GM23338 (cell line): ENCODE measurements around the gene DACH1. TPM values are rescaled to one million over a fixed set of nuclear protein-coding genes. Genes with fewer than 3 reads are reported as not detected.

Source experiments
- ATAC-seq: fragments of 200-7000 bp; cut with Tn5 transposase; 3 replicates; pipeline ENCODE4 v1.9.1; 2020
- DNase-seq: peaks from one replicate; pipeline ENCODE4 v3.0.0-alpha.2; 2015; ENCODE audit warnings: low spot score
- H2AFZ ChIP-seq: fragments of 200-600 bp; sonication (generic); 2 replicates; pipeline ENCODE4 v1.8.0; 2016; ENCODE audit warnings: antibody characterized with exemption, mild to moderate bottlenecking, moderate library complexity
- H3F3A ChIP-seq: fragments of 200-600 bp; sonication (generic); replicated peaks from 2 replicates; pipeline ENCODE4 v1.8.0; 2017; ENCODE audit warnings: antibody characterized with exemption, mixed run types, low read depth
- H3K27ac ChIP-seq: fragments of 200-600 bp; sonication (generic); 2 replicates; pipeline ENCODE4 v1.6.1; 2016; ENCODE audit warnings: low read depth
- H3K27me3 ChIP-seq: fragments of 200-600 bp; sonication (generic); 2 replicates; pipeline ENCODE4 v1.8.0; 2016; ENCODE audit warnings: mild to moderate bottlenecking, mixed run types, moderate library complexity; ENCODE audit not compliant: insufficient read depth
- H3K36me3 ChIP-seq: fragments of 200-600 bp; sonication (generic); 2 replicates; pipeline ENCODE4 v1.8.0; 2016; ENCODE audit warnings: mild to moderate bottlenecking; ENCODE audit not compliant: insufficient read depth
- H3K4me1 ChIP-seq: fragments of 200-600 bp; sonication (generic); 2 replicates; pipeline ENCODE4 v1.8.0; 2016; ENCODE audit warnings: mild to moderate bottlenecking, moderate library complexity; ENCODE audit not compliant: insufficient read depth
- H3K4me2 ChIP-seq: fragments of 200-600 bp; sonication (generic); 2 replicates; pipeline ENCODE4 v1.7.1; 2017; ENCODE audit warnings: mixed run types
- H3K4me3 ChIP-seq: fragments of 200-600 bp; sonication (generic); 2 replicates; pipeline ENCODE4 v1.6.1; 2016; ENCODE audit warnings: mixed run types
- H3K79me2 ChIP-seq: fragments of 200-600 bp; sonication (generic); replicated peaks from 2 replicates; pipeline ENCODE4 v1.8.0; 2017; ENCODE audit warnings: mild to moderate bottlenecking; ENCODE audit not compliant: insufficient read depth
- H3K9me2 ChIP-seq: fragments of 200-600 bp; sonication (generic); 2 replicates; pipeline ENCODE4 v1.8.0; 2017; ENCODE audit not compliant: insufficient read depth
- H4K20me1 ChIP-seq: fragments of 200-600 bp; sonication (generic); replicated peaks from 2 replicates; pipeline ENCODE4 v1.8.0; 2017; ENCODE audit warnings: mild to moderate bottlenecking; ENCODE audit not compliant: insufficient read depth
- H3K27ac Mint-ChIP-seq: 2 replicates; pipeline ENCODE4 v1.8.0; 2020; ENCODE audit warnings: inconsistent platforms, mild to moderate bottlenecking, moderate library complexity, mixed read lengths
- H3K27me3 Mint-ChIP-seq: 3 replicates; pipeline ENCODE4 v1.8.0; 2022; ENCODE audit warnings: low read depth, mild to moderate bottlenecking, moderate library complexity, mixed read lengths, inconsistent platforms; ENCODE audit not compliant: insufficient read depth, poor library complexity
- H3K36me3 Mint-ChIP-seq: 3 replicates; pipeline ENCODE4 v1.8.0; 2021; ENCODE audit warnings: low read depth, mild to moderate bottlenecking, inconsistent platforms, moderate library complexity, mixed read lengths
- H3K4me1 Mint-ChIP-seq: 3 replicates; pipeline ENCODE4 v1.8.0; 2020; ENCODE audit warnings: mild to moderate bottlenecking, inconsistent platforms, mixed read lengths
- H3K4me3 Mint-ChIP-seq: 3 replicates; pipeline ENCODE4 v1.8.0; 2021; ENCODE audit warnings: moderate library complexity, mild to moderate bottlenecking, inconsistent platforms, mixed read lengths
- H3K9me3 Mint-ChIP-seq: 3 replicates; pipeline ENCODE4 v1.8.0; 2020; ENCODE audit warnings: moderate library complexity, mild to moderate bottlenecking, inconsistent platforms, mixed read lengths
- CREB1 ChIP-seq: fragments of 250-450 bp; sonication (Bioruptor Pico); IDR thresholded peaks from 2 replicates; pipeline ENCODE4 v1.5.0; 2020; ENCODE audit warnings: low read depth, mild to moderate bottlenecking, moderate library complexity
- EZH2 ChIP-seq: fragments of 200-600 bp; sonication (generic); IDR thresholded peaks from one replicate; pipeline ENCODE4 v1.8.0; 2017; ENCODE audit warnings: antibody characterized with exemption, mild to moderate bottlenecking, low read depth; ENCODE audit not compliant: unreplicated experiment
- EZH2phosphoT487 ChIP-seq: fragments of 200-600 bp; sonication (generic); IDR thresholded peaks from one replicate; pipeline ENCODE4 v1.8.1; 2018; ENCODE audit warnings: antibody characterized with exemption; ENCODE audit not compliant: unreplicated experiment
- JUNB ChIP-seq: IDR thresholded peaks from one replicate; pipeline ENCODE4 v1.6.1; 2016; ENCODE audit warnings: antibody characterized with exemption; ENCODE audit not compliant: unreplicated experiment
- NANOG ChIP-seq: IDR thresholded peaks from 2 replicates; pipeline ENCODE4 v1.6.1; 2016; ENCODE audit warnings: antibody characterized with exemption, borderline replicate concordance
- POLR2AphosphoS5 ChIP-seq: IDR thresholded peaks from 2 replicates; pipeline ENCODE4 v1.6.1; 2016; ENCODE audit warnings: antibody characterized with exemption, low read depth
- STAT1 ChIP-seq: IDR thresholded peaks from one replicate; pipeline ENCODE4 v1.6.1; 2016; ENCODE audit warnings: antibody characterized with exemption; ENCODE audit not compliant: unreplicated experiment
- ZNF114 ChIP-seq: fragments of 250-450 bp; sonication (Bioruptor Pico); IDR thresholded peaks from 2 replicates; pipeline ENCODE4 v1.5.0; 2020; ENCODE audit warnings: mild to moderate bottlenecking, moderate library complexity
- ZNF331 ChIP-seq: fragments of 250-450 bp; sonication (Bioruptor Pico); IDR thresholded peaks from 2 replicates; pipeline ENCODE4 v1.5.0; 2020; ENCODE audit warnings: low read depth, mild to moderate bottlenecking, moderate library complexity
- polyA plus RNA-seq: library from polyadenylated mRNA; unstranded; fragments of >200 nt; fragmentation: Nextera tagmentation; extraction: Ambion mirVana; gene quantifications from 2 replicates; pipeline ENCODE4 v1.2.1, GENCODE V29; 2016
- total RNA-seq: library from RNA; depleted of rRNA; stranded (reverse); fragments of >200 nt; shearing (Covaris generic); gene quantifications from 2 replicates; pipeline ENCODE4 v1.2.3, GENCODE V29; 2014
- TF ChIP-seq, protein P1 (sequence below): fragments of 250-450 bp; sonication (Bioruptor Pico); IDR thresholded peaks from 2 replicates; pipeline ENCODE4 v1.5.0; 2020; ENCODE audit warnings: mild to moderate bottlenecking, moderate library complexity
- TF ChIP-seq, protein P2 (sequence below): IDR thresholded peaks from one replicate; pipeline ENCODE4 v1.6.1; 2018; ENCODE audit warnings: antibody characterized with exemption; ENCODE audit not compliant: unreplicated experiment
- TF ChIP-seq, protein P3 (sequence below), 2 experiments: fragments of 200-600 bp in 1 of 2; sonication (generic) in 1 of 2; conservative IDR thresholded peaks; 2 replicates each; pipeline versions ENCODE4 v1.5.1 to v1.6.1; 2016 to 2017; ENCODE audit warnings: antibody characterized with exemption in 2 of 2, low read depth in 2 of 2, mild to moderate bottlenecking in 2 of 2, moderate library complexity in 1 of 2

The DACH1 gene
- total and polyA plus RNA-seq, 2 experiments from 2014 or later: 0.45 to 0.57 TPM

DNA sequence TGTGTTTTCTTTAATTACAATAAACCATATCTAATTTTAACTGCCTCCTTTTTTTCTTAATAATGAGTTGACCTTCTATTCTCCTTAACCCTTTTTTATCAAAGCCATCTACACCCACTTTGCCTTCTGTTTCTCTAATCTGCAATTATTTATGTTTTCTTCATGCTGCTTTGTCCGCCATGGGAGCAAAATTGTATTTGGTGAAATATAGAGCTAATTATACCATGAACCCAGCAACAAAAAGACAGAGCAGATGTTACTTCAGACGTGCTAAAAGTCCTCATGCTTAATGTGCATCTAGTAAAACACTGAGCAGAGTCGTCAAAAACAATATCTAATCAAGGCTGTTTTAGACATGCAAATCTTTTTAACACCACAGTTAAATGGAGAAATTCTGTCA is 264.7 kb downstream of the DACH1 start:
- Histone ChIP-seq H3K4me1 (no peaks in the 10 kb centered on the region), H3K4me2 (no peak overlapping the region), H2AFZ (no peak overlapping the region), H3K27me3 (no peaks in the 10 kb centered on the region), H3K27ac (no peak overlapping the region), H3K4me3 (no peak overlapping the region), H3K36me3 (no peaks in the 10 kb centered on the region), H3K79me2 (no peaks in the 10 kb centered on the region), H3K9me2 (no peaks in the 10 kb centered on the region), H3F3A (no peaks in the 10 kb centered on the region), H4K20me1 (no peaks in the 10 kb centered on the region)
- H3K9me3 Mint-ChIP-seq: no peaks in the 10 kb centered on the region
- DNase-seq (no peak), ATAC-seq (no peak)
- no peak for TF ChIP-seq CREB1
- no peak for TF ChIP-seq POLR2AphosphoS5
- TF ChIP-seq EZH2phosphoT487: no peak
- H3K27me3 Mint-ChIP-seq: peaks cover 2% of the 10 kb centered on the region
- H3K4me3 Mint-ChIP-seq: no peak overlapping the region
- H3K27ac Mint-ChIP-seq: no peak overlapping the region
- no peaks in the 10 kb centered on the region for H3K4me1 Mint-ChIP-seq
- no peaks in the 10 kb centered on the region for H3K36me3 Mint-ChIP-seq

DNA sequence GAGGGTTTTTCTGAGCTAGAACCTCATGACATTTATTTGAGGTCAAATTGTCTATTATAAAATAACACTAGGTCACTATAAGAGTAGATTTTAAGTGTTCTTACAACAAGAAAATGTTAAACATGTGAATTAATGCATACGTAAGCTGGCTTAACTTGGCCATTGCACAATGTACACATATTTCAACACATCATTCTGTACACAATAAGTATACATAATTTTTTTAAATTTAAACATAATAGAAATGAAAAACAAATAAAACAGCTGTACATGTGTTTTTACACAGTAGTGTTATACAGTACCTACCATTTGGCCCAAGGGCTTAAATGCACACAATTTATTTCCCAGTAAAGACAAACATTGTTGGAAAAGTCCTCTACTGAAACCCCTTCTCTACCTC is 269.9 kb downstream of the DACH1 start:
- no peaks in the 10 kb centered on the region for H3K27me3 ChIP-seq
- no peak overlapping the region for H3K27ac Mint-ChIP-seq
- no peaks in the 10 kb centered on the region for H3F3A ChIP-seq
- no peaks in the 10 kb centered on the region for H3K36me3 ChIP-seq
- H3K4me3 ChIP-seq: no peak overlapping the region
- no peak overlapping the region for H3K4me2 ChIP-seq
- H3K4me1 ChIP-seq: no peaks in the 10 kb centered on the region
- H4K20me1 ChIP-seq: no peaks in the 10 kb centered on the region
- H3K36me3 Mint-ChIP-seq: no peaks in the 10 kb centered on the region
- H3K79me2 ChIP-seq: no peaks in the 10 kb centered on the region
- no peak overlapping the region for H3K27ac ChIP-seq
- DNase-seq: no peak
- no peaks in the 10 kb centered on the region for H3K9me2 ChIP-seq
- H3K9me3 Mint-ChIP-seq: no peaks in the 10 kb centered on the region
- no peaks in the 10 kb centered on the region for H3K4me1 Mint-ChIP-seq
- H3K4me3 Mint-ChIP-seq: no peak overlapping the region
- no peak for ATAC-seq
- H2AFZ ChIP-seq: no peak overlapping the region
- H3K27me3 Mint-ChIP-seq: peaks cover 2% of the 10 kb centered on the region
- no peak for TF ChIP-seq STAT1
- TF ChIP-seq, protein P1, sequence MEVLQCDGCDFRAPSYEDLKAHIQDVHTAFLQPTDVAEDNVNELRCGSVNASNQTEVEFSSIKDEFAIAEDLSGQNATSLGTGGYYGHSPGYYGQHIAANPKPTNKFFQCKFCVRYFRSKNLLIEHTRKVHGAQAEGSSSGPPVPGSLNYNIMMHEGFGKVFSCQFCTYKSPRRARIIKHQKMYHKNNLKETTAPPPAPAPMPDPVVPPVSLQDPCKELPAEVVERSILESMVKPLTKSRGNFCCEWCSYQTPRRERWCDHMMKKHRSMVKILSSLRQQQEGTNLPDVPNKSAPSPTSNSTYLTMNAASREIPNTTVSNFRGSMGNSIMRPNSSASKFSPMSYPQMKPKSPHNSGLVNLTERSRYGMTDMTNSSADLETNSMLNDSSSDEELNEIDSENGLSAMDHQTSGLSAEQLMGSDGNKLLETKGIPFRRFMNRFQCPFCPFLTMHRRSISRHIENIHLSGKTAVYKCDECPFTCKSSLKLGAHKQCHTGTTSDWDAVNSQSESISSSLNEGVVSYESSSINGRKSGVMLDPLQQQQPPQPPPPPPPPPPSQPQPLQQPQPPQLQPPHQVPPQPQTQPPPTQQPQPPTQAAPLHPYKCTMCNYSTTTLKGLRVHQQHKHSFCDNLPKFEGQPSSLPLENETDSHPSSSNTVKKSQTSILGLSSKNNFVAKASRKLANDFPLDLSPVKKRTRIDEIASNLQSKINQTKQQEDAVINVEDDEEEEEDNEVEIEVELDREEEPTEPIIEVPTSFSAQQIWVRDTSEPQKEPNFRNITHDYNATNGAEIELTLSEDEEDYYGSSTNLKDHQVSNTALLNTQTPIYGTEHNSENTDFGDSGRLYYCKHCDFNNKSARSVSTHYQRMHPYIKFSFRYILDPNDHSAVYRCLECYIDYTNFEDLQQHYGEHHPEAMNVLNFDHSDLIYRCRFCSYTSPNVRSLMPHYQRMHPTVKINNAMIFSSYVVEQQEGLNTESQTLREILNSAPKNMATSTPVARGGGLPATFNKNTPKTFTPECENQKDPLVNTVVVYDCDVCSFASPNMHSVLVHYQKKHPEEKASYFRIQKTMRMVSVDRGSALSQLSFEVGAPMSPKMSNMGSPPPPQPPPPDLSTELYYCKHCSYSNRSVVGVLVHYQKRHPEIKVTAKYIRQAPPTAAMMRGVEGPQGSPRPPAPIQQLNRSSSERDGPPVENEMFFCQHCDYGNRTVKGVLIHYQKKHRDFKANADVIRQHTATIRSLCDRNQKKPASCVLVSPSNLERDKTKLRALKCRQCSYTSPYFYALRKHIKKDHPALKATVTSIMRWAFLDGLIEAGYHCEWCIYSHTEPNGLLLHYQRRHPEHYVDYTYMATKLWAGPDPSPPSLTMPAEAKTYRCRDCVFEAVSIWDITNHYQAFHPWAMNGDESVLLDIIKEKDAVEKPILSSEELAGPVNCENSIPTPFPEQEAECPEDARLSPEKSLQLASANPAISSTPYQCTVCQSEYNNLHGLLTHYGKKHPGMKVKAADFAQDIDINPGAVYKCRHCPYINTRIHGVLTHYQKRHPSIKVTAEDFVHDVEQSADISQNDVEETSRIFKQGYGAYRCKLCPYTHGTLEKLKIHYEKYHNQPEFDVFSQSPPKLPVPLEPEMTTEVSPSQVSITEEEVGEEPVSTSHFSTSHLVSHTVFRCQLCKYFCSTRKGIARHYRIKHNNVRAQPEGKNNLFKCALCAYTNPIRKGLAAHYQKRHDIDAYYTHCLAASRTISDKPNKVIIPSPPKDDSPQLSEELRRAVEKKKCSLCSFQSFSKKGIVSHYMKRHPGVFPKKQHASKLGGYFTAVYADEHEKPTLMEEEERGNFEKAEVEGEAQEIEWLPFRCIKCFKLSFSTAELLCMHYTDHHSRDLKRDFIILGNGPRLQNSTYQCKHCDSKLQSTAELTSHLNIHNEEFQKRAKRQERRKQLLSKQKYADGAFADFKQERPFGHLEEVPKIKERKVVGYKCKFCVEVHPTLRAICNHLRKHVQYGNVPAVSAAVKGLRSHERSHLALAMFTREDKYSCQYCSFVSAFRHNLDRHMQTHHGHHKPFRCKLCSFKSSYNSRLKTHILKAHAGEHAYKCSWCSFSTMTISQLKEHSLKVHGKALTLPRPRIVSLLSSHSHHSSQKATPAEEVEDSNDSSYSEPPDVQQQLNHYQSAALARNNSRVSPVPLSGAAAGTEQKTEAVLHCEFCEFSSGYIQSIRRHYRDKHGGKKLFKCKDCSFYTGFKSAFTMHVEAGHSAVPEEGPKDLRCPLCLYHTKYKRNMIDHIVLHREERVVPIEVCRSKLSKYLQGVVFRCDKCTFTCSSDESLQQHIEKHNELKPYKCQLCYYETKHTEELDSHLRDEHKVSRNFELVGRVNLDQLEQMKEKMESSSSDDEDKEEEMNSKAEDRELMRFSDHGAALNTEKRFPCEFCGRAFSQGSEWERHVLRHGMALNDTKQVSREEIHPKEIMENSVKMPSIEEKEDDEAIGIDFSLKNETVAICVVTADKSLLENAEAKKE (CRISPR knock-in tag): no peak
- TF ChIP-seq POLR2AphosphoS5: no peak
- TF ChIP-seq ZNF114: no peak
- TF ChIP-seq JUNB: no peak
- no peak for TF ChIP-seq EZH2phosphoT487
- no peak for TF ChIP-seq ZNF331 (CRISPR knock-in tag)
- TF ChIP-seq, protein P2, sequence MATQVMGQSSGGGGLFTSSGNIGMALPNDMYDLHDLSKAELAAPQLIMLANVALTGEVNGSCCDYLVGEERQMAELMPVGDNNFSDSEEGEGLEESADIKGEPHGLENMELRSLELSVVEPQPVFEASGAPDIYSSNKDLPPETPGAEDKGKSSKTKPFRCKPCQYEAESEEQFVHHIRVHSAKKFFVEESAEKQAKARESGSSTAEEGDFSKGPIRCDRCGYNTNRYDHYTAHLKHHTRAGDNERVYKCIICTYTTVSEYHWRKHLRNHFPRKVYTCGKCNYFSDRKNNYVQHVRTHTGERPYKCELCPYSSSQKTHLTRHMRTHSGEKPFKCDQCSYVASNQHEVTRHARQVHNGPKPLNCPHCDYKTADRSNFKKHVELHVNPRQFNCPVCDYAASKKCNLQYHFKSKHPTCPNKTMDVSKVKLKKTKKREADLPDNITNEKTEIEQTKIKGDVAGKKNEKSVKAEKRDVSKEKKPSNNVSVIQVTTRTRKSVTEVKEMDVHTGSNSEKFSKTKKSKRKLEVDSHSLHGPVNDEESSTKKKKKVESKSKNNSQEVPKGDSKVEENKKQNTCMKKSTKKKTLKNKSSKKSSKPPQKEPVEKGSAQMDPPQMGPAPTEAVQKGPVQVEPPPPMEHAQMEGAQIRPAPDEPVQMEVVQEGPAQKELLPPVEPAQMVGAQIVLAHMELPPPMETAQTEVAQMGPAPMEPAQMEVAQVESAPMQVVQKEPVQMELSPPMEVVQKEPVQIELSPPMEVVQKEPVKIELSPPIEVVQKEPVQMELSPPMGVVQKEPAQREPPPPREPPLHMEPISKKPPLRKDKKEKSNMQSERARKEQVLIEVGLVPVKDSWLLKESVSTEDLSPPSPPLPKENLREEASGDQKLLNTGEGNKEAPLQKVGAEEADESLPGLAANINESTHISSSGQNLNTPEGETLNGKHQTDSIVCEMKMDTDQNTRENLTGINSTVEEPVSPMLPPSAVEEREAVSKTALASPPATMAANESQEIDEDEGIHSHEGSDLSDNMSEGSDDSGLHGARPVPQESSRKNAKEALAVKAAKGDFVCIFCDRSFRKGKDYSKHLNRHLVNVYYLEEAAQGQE: no peak
- TF ChIP-seq CREB1: no peak
- TF ChIP-seq EZH2: no peak
- no peak for TF ChIP-seq NANOG
- TF ChIP-seq, protein P3, sequence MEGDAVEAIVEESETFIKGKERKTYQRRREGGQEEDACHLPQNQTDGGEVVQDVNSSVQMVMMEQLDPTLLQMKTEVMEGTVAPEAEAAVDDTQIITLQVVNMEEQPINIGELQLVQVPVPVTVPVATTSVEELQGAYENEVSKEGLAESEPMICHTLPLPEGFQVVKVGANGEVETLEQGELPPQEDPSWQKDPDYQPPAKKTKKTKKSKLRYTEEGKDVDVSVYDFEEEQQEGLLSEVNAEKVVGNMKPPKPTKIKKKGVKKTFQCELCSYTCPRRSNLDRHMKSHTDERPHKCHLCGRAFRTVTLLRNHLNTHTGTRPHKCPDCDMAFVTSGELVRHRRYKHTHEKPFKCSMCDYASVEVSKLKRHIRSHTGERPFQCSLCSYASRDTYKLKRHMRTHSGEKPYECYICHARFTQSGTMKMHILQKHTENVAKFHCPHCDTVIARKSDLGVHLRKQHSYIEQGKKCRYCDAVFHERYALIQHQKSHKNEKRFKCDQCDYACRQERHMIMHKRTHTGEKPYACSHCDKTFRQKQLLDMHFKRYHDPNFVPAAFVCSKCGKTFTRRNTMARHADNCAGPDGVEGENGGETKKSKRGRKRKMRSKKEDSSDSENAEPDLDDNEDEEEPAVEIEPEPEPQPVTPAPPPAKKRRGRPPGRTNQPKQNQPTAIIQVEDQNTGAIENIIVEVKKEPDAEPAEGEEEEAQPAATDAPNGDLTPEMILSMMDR (conservative IDR thresholded peaks at IDR 0.05; ENCODE audit: low read depth in 2 of 2): no peak
